HG02588 (cell line): ENCODE results near the gene RTL9.

Experiments
- ATAC-seq: cut with Tn5 transposase; IDR thresholded peaks from one replicate; pipeline ENCODE4 v1.9.1; 2021; ENCODE audit warnings: mild to moderate bottlenecking, moderate library complexity; ENCODE audit not compliant: unreplicated experiment

RTL9 gene

DNA sequence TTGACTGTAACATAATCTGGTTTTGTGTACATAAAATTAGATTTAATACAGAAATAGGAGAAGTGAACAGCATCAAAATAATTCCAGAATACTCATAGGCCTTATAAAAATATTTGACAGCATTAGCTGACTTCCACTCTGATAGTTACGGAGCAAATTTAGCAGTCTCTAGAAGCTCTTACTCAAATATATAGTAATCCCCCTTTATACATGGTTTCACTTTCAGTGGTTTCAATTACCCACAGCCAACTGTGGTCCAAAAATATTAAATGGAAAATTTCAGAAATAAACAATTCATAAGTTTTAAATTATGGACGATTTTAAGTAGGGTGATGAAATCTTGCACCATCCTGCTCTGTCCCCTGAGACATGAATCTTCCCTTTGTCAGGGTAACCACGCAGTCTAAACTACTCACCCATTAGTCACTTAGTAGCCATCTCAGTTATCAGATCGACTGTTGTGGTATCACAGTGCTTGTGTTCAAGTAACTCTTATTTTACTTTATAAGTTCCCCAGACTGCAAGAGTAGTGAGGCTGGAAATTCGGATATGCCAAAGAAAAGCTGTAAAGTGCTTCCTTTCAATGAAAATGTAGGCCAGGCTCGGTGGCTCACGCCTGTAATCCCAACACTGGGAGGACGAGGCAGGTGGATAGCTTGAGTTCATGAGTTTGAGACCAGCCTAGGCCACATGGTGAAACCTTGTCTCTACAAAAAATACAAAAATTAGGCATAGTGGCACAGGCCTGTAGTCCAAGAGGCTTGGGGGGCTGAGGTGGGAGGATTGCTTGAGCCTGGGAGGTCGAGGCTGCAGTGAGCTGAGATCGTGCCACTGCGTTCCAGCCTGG lies 17.2 kb upstream of the RTL9 start:
- ATAC-seq = no peak

DNA sequence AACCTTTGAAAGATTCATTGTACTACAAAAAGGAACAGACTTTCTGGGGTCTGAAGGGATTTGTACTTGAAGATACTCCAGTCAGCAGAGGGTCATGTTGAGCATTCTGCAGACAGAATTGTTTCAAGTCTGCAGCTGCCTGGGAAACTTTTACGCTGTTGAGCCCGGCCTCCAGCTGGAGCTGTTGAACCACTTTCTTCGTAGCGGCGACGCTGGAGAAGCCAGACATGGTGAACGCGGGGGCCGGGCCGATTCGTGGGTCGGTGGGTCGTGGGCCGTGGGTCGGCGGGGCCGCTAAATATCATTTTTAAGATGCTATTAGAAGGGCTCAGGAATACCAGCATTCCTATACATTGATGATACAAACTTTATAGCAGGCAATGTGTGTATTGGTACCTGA lies 12.0 kb upstream of the RTL9 start:
- ATAC-seq = no peak

GRCh38 chrX:110359273-110359672 lies 625 bp downstream of the RTL9 start:
- ATAC-seq = no peak

DNA sequence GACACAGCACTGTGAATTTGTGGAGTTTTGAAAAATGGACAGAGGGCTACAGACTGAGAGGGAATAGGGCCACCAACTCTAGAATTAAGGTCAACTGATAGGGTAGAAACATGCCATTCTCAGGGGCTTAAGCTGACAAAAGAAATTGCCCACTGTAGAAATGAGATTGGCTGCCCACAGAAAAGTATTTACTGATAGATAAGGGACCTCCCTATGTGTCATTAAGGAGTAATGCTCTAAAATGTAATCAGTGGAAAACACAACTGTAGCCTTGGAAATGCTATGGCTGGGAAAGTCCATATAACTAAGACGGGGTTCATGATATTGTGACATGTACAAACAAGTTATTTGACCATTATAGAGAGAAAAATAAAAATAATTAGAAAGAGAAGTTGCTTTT lies 4.6 kb downstream of the RTL9 start:
- ATAC-seq = no peak

DNA sequence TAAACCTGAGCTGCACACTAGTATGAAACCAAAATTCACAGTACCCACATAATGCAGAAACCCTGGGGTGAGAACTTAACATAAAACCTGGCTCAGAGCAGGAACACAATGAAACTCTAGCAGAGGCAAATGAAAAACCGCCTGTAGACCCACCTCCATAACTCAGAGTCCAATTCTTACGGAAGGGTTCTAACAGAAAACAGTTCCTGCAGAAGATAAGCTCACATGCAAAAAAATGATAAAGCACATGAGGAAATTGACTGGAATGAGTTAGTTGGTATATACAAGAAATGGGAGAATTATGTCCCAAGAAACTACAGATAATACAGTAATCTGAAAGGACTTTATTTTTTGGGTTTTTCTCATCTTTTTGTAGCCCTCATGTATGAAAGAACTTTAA lies 14.7 kb downstream of the RTL9 start:
- ATAC-seq = no peak

GRCh38 chrX:110374559-110374958 lies 15.9 kb downstream of the RTL9 start:
- no peak for ATAC-seq

- no peak for ATAC-seq
Observed at GRCh38 chrX:110381216-110381615, 22.6 kb downstream of the RTL9 start.

- ATAC-seq = no peak
Observed at GRCh38 chrX:110383414-110383813, 24.8 kb downstream of the RTL9 start.

DNA sequence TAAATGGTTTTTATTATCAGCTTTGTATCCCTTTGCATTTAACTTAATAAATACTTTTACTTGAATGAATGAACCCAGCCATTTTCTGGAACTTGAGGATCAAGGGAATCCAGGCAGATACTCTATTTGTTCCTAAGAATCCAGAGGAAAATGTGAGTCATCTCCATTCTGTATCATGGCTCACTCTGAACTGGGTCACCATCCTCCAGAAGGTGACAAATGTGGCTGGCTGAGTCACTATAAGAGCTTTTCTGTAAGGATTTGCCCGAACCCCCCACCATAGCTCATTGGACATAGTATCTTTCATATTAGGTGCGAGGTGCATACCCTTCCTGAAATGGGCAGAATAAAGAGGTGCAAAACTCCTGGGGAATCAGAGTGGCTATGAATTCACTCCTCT lies 25.8 kb downstream of the RTL9 start:
- no peak for ATAC-seq

DNA sequence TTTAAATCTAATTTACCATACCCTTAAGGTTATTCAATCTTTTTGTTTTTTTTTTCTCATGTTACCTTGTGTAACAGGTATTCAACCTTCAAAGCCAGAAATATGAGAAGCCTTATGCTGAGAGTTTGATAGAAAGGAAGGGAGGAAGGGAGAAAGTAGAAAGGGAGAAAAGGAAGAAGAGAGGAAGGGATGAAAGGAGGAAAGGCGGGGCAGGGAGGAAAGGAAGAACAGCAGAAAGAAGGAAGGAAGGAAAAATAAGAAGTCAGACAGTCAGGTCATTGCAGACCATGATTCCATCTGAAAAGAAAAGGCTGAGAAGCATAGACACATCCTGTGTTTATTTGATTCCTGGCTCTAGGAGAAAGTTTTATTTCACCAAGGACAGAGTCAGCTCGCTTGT lies 30.9 kb downstream of the RTL9 start:
- no peak for ATAC-seq

DNA sequence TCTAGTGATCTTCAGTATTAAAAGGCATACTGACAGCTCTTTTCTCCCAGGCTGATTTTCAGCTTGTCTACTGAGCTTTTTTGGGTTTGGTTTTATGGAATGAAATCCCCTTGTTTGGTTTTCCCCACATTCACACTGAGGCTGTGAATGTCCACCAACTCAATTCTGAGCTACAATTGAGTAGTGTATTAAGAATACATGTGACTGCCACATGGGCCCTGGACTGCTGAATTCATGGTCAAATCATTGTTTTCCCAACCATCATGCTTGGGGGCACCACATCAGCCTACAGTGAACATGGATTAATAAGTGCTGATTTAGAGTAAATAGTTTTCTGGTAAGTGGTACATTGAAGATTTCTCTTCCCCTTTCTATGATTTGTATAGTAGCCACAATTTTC lies 32.4 kb downstream of the RTL9 start:
- no peak for ATAC-seq

DNA sequence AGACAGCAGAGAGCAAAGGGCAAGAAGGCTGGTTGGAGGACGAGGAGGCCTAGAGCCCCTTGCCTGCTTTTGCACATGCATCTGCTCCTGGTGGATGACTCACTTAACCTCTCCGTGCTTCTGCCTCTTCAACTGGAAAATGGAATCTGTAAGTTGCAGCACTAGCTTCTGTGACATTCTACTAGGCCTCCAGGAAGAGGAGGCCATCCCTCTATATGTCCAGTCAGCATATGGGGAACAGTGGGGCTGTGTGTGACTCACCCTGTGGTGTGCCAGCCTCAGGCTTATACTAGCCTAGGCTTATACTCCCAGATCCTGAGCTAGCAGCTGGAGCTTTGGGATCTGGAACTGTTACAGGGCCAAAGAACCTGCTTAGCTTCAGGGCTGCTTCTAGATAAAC lies 36.0 kb downstream of the RTL9 start:
- no peak for ATAC-seq

GRCh38 chrX:110395877-110396276 lies 37.2 kb downstream of the RTL9 start:
- no peak for ATAC-seq

- no peak for ATAC-seq
Observed at GRCh38 chrX:110396735-110397134, 38.1 kb downstream of the RTL9 start.

DNA sequence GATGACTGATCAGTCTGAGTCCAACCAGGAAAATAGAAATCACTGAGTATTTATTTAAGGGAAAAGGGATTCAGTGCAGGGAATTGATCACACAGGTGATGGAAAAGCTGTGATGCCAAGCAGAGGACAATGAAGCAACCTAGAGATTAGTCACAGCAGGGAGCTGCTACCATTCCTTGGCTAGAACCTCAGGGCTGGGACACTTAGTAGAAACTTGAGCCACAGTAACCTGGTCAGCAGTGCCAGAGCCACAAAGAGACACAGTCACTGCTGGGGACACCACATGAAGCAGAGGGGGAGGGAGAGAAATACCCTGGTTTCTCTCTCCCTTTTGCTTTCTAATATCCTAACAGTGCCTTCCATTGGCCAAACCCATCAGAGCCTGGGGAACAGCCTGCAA lies 38.7 kb downstream of the RTL9 start:
- no peak for ATAC-seq

DNA sequence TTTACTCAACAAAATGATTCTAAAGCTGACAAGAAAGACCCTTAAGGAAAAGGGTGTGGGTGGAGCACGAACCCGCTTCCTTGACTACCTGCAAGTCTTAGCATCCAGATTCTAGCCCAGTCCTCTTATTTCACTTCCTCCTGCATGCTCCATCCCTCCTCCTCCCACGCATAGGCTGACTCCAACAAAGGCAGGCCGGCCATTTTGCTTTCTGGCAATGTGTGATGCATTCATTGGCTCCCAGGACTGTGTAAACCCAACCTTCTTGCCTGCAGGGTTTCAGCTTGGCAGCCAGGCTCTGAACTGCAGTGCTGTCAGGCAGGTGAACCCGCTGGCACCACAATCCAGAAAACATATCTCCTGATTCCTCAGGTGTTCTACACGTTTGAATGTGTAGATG lies 39.3 kb downstream of the RTL9 start:
- no peak for ATAC-seq

- ATAC-seq = no peak
Observed at GRCh38 chrX:110399497-110399896, 40.8 kb downstream of the RTL9 start.

DNA sequence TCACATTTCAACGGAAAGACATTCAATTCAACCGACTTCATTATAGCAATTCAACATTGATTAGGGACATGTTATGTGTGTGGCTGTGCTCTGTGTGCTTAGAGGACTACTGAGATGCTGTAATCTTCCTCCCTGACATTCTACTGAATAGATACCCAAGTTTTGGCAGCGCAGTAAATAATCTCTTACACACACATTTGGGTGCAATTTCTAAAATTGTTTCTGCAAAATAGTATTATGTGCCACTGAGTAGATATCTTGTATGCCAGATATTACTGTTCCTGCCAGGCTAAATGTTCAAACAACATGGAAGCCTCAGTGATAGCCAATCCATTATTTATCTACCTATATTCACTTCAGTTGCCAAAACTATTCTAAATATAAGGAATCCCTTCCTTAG lies 41.3 kb downstream of the RTL9 start:
- ATAC-seq = no peak

GRCh38 chrX:110401135-110401534 lies 42.5 kb downstream of the RTL9 start:
- no peak for ATAC-seq

- ATAC-seq = no peak
Observed at GRCh38 chrX:110402091-110402849, 43.6 kb downstream of the RTL9 start.

DNA sequence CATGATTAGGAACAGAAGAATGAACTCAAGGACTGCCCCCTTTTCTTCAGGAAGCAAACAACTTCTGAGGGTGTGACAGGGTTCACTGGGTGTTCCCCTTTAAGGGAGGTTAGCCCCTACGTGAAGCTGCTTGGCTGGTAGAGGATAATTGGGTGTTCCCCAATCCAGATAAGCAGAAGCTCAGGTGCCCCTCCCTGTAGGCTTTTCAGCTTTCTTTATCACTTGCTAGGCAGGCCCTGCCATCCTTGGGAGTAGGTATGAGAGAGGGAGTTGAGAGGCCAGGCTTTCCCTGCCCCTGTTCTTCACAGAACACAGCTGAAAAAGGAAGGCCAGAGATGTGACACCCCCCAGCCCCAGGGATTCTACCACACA lies 44.2 kb downstream of the RTL9 start:
- ATAC-seq = no peak

- no peak for ATAC-seq
Observed at GRCh38 chrX:110403441-110404238, 45.0 kb downstream of the RTL9 start.
